Measurements from ENCODE around the gene MYBPH. TPM values are rescaled to one million over a fixed set of nuclear protein-coding genes. Genes with fewer than 3 reads are reported as not detected.

Gene MYBPH
- total and polyA plus RNA-seq, 2 donors (not counting 3 experiments of a cell fraction or from before 2014, with no cell fraction given) = not detected

DNA sequence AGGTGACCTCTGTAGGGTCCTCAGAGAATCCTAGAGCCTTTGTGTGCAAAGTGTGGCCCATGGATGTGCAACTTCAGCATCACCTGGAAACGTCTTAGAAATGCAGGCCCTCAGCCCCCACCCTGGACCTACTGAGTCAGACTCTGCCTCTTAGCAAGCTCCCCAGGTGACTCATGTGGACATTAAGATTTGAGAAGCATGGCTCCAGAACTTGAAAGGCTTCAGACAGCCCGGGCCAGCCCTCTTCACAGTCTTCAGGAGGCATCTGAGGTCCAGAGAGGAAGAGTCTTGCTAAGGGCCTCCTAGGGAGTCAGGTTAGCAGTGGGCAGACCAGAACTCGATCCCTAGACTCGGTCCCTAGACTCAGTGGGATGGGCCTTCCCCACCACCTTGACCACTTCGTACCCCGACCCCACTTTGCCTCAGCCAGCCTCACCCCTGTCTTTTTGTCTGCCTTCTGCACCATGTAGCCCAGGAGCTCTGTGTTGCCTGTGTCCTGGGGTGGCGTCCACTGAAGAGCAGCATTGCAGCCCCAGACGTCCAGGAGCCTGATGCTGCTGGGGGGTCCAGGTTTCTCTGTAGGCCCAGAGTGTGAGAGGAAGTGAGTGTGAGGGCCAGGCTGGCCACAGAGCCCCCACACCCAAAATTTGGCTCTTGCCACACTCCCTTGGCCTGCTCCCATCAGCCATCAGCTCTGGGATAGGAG lies 4.8 kb downstream of the MYBPH start:
- BruUV-seq (replicated peaks) = no TSS peak

More for the DNA sequence above, 4.8 kb downstream of the MYBPH start:
- H3K9me3 ChIP-seq (replicated peaks; ENCODE audit: control insufficient read depth, insufficient read depth, low read length) = no peaks in the 10 kb centered on the region
- H3K4me1 ChIP-seq (ENCODE audit: control insufficient read depth, extremely low read depth, insufficient read depth, low read length) = no peaks in the 10 kb centered on the region
- no peak for TF ChIP-seq GATA2 (IDR thresholded peaks at IDR 0.05; ENCODE audit: insufficient read depth, insufficient read length, low read depth, low read length)
- TF ChIP-seq JUN (IDR thresholded peaks at IDR 0.05; ENCODE audit: borderline replicate concordance, insufficient read depth, insufficient read length, low read depth) = no peak
- TF ChIP-seq, protein P1, sequence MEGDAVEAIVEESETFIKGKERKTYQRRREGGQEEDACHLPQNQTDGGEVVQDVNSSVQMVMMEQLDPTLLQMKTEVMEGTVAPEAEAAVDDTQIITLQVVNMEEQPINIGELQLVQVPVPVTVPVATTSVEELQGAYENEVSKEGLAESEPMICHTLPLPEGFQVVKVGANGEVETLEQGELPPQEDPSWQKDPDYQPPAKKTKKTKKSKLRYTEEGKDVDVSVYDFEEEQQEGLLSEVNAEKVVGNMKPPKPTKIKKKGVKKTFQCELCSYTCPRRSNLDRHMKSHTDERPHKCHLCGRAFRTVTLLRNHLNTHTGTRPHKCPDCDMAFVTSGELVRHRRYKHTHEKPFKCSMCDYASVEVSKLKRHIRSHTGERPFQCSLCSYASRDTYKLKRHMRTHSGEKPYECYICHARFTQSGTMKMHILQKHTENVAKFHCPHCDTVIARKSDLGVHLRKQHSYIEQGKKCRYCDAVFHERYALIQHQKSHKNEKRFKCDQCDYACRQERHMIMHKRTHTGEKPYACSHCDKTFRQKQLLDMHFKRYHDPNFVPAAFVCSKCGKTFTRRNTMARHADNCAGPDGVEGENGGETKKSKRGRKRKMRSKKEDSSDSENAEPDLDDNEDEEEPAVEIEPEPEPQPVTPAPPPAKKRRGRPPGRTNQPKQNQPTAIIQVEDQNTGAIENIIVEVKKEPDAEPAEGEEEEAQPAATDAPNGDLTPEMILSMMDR (IDR thresholded peaks at IDR 0.05; ENCODE audit: extremely low read depth in 1 of 2, insufficient read depth in 1 of 2, low read depth in 1 of 2, low read length in 2 of 2) = no peak
- TF ChIP-seq, protein P2, sequence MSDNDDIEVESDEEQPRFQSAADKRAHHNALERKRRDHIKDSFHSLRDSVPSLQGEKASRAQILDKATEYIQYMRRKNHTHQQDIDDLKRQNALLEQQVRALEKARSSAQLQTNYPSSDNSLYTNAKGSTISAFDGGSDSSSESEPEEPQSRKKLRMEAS (IDR thresholded peaks at IDR 0.05; ENCODE audit: insufficient read depth, insufficient read length) = no peak
- TF ChIP-seq POLR2A (IDR thresholded peaks at IDR 0.05; ENCODE audit: low read depth, low read length) = no peak
- TF ChIP-seq EZH2 (IDR thresholded peaks at IDR 0.05; ENCODE audit: borderline replicate concordance, low read depth, low read length, severe bottlenecking) = no peak
- no peak for TF ChIP-seq FOS (IDR thresholded peaks at IDR 0.05; ENCODE audit: borderline replicate concordance, insufficient read depth, low read length)
- TF ChIP-seq MYC (IDR thresholded peaks at IDR 0.05; ENCODE audit: low read depth, low read length) = no peak
- TF ChIP-seq POLR2AphosphoS5 (IDR thresholded peaks at IDR 0.05; ENCODE audit: insufficient read depth, low read depth, low read length) = no peak
- intact Hi-C loops (cut with micrococcal nuclease) = no loop called here
- H3K79me2 ChIP-seq (ENCODE audit: control insufficient read depth, insufficient read depth, low read length) = no peaks in the 10 kb centered on the region
- CTCF ChIA-PET = interaction anchor here (1.0 to 6.6 kb wide), 13 partner anchors 11 to 131 kb away, joined by 3 to 317 read pairs (median 16); no protein-coding TSS in a partner anchor
- H3K36me3 ChIP-seq (ENCODE audit: control insufficient read depth in 2 of 2, extremely low read depth in 1 of 2, insufficient read depth in 2 of 2, low read length in 2 of 2) = no peaks in the 10 kb centered on the region
- no peaks in the 10 kb centered on the region for H3K9me1 ChIP-seq (replicated peaks; ENCODE audit: control insufficient read depth, extremely low read depth, insufficient read depth, low read length)
- H4K20me1 ChIP-seq (replicated peaks; ENCODE audit: control insufficient read depth, extremely low read depth, insufficient read depth, low read length) = no peaks in the 10 kb centered on the region
- H3K9ac ChIP-seq (replicated peaks; ENCODE audit: extremely low read depth, insufficient read depth, low read length) = no peak overlapping the region
- FAIRE-seq (no peak), DNase-seq (ENCODE audit: low read depth, low spot score) (no peak)
- H2AFZ ChIP-seq (ENCODE audit: low read depth, low read length) = no peak overlapping the region
- H3K4me2 ChIP-seq (ENCODE audit: insufficient read depth, low read length) = no peak overlapping the region
- dilution Hi-C loops (cut with MboI; ENCODE audit: extremely low pct_ligation_motif_present, low sequenced_read_pairs) = no loop called here
- POLR2A ChIA-PET = no interaction called here
- H3K4me3 ChIP-seq (replicated peaks in 1 of 3; ENCODE audit: insufficient read depth in 1 of 3, low read depth in 1 of 3, low read length in 3 of 3) = no peak overlapping the region
- H3K27me3 ChIP-seq (ENCODE audit: control insufficient read depth in 2 of 2, insufficient read depth in 2 of 2, low read length in 2 of 2) = no peaks in the 10 kb centered on the region
- H3K27ac ChIP-seq (ENCODE audit: insufficient read depth, low read depth, low read length) = no peak overlapping the region

Data from endothelial cell of umbilical vein (primary cell).